SIG-M5 (cell line): ENCODE results near the gene NRN1L.
"Not testable (repeated sequence)": the region's sequence is repeated elsewhere in the genome, so short reads cannot be mapped to it uniquely, and the experiment has no call there.

ENCODE experiments used
- DNase-seq: peaks from one replicate; lab custom pipeline; 2025; lab: John Stamatoyannopoulos, UW

Gene NRN1L

GRCh38 chr16:67861877-67862276, 22.8 kb upstream of the NRN1L start:
- DNase-seq, result no peak

GRCh38 chr16:67862623-67863583, 21.8 kb upstream of the NRN1L start:
- DNase-seq, result no peak

- DNase-seq, result not testable (repeated sequence)
Observed at GRCh38 chr16:67864044-67864443, 20.6 kb upstream of the NRN1L start.

GRCh38 chr16:67864594-67864993, 20.1 kb upstream of the NRN1L start:
- DNase-seq, result no peak

- DNase-seq, result no peak
Observed at GRCh38 chr16:67865318-67865717, 19.4 kb upstream of the NRN1L start.

DNA sequence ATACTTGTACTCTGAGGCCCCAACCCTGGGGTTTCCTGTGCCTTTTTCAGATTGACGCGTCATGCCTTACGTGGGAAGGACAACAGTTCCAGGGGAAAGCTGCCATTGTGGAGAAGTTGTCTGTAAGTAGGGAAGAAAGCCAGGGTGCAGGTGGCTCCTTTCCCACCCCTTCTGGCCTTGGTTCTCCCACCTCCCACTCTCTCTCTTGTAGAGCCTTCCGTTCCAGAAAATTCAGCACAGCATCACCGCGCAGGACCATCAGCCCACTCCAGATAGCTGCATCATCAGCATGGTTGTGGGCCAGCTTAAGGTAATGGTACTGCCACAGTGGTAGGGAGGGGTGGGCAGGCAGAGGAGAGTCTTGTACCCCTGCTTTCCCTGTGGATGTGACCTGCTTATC, 16.4 kb upstream of the NRN1L start:
- DNase-seq, result no peak

DNA sequence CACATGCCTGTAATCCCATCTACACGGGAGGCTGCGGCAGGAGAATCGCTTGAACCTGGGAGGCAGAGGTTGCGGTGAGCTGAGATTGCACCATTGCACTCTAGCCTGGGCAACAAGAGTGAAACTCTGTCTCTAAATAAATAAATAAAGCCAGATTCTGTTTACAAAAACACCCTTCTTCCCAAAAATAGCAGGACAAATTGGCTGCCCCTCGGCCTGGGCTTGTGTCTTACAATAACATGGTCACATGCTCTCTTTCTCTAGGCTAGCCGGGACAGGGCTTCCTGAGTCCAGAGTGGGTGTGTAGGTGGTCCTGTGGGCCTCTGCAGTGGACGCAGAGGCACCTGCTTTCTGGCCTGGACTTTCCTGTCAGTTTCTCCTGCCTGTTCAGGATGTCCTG, 15.0 kb upstream of the NRN1L start:
- no peak for DNase-seq

GRCh38 chr16:67871256-67871655, 13.4 kb upstream of the NRN1L start:
- no peak for DNase-seq

DNA sequence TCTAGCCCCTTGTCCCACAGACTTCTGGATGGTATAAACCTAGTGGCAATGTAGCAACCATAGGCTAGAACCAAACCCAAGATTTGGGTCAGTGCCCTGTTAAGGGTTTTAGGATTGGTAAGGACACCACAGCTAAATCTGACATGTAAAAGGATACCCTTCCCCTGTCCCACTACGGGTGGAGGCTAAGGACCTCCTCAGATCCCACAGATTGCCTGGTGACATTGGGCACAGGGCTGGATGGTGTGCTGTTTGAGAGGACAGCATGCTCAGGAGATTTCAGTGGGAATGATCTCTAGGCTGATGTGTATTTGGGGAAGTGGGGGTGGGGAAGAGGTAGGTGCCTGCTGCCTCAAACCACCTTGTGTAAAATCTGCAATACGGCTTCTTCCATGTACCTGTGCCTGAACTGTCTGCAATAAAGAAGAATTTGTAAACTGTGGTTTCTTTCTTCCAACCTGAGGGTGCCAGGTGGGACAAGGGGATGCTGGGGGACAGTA, 12.5 kb upstream of the NRN1L start:
- no peak for DNase-seq

DNA sequence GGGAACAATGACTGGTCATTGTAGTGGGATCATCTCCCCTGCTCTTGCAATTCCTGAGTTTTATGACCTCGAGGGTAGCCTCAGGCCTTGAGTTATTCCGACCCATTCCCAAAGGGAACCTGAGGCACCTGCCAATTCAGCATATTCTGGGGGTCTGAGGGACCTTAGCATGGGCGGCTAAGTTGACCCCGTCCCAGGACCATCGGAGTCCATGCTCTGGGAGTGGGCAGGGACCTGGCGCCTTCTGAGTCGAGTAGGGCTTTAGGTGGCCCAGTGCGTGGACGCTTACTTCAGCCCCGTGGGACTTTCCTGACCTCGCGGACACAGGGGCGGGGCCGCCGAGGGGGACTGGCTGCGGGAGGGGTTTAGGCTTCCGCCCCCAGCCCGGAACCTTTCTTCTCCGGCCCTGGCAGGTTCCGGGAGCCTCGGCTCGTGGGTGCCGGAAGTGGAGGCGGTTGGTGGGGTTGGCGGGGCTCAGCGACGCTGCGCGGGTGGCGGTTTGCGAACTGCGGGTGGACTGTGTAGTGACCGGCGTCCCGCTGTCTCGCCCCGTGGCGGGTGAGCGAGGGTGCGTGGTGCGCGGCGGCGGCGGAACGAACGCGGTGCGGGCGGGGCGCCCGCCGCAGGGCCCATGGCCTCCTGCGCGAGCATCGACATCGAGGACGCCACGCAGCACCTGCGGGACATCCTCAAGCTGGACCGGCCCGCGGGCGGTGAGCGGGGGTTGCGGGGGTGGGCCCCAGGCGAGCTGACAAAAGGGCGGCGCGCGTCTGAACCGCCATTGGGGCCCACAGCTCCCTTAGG, 11.9 kb upstream of the NRN1L start, which contains the start of gene EDC4:
Gene EDC4 (plus strand): TSS at position 422 of the 804 bp plus-strand sequence. CDS start 210 bp downstream, at position 632.
- DNase-seq, result no peak

DNA sequence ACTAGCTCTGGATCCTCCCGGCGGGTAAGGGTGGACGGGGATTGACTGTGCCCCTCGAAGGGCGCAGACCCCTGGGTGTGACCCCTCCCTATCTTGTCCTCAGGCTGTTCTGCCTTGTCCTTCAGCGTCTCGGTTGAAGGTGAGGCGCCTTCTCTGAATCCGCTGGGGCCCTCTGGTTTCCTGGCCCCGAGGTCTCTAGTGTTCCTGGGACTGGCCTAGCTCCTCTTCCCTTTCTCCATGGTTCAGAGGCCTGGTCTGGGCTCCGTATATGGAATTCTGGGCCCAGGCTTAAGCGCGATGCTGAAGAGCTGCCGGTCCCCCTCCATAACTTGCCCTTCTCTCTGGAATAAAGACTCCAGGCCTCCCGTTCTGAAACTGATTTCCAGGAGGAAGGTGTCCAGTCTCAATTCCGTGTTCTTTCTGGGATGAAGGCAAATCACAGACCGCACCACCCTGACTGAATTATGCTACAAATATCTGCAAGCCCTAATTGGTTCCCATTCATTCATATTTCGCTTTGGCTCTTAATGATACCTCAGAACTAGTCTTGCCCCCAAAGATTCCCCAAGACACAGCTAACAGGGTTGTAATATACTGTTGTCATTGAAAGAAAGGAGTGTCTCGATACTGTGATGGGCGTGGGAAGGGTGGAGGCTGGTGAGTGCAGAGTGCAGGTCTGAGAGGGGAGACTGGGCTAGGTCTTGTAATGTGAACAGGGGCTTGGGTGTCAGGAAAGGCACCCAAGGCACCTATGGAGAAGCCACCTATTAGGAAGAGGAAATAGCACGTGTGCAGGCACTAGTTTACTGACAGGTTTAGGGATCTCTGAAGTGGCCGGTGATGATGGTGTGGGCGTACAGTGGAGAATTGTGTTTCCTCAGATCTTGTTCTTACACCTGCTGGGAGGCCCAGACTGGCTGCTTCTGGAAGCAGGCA, 11.0 kb upstream of the NRN1L start:
- DNase-seq, result no peak

GRCh38 chr16:67874372-67874771, 10.3 kb upstream of the NRN1L start:
- no peak for DNase-seq

DNA sequence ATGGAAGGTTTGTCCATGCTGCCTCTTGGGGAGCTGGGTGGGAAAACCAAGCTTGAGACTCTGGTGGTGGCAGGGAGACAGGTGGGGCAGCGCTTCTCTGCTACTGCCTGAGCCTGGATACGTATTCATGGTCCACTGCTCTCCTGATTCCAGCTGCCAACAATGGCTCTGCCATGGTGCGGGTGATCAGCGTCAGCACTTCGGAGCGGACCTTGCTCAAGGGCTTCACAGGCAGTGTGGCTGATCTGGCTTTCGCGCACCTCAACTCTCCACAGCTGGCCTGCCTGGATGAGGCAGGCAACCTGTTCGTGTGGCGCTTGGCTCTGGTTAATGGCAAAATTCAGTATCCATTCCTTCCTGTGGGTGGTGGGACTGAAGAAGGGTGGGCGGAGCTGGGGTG, 7.6 kb upstream of the NRN1L start:
- DNase-seq, result no peak

DNA sequence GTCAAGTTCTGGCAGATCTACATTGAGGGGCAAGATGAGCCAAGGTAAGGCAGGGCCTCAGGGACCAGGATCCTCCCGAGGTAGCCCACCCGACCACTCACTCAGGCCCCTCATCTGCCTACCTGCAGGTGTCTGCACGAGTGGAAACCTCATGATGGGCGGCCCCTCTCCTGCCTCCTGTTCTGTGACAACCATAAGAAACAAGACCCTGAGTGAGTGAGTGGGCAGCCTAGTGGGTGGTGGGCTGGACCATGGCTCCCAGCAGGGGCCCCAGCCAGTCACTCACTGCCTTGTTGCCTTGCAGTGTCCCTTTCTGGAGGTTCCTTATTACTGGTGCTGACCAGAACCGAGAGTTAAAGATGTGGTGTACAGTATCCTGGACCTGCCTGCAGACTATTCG, 6.5 kb upstream of the NRN1L start:
- no peak for DNase-seq

DNA sequence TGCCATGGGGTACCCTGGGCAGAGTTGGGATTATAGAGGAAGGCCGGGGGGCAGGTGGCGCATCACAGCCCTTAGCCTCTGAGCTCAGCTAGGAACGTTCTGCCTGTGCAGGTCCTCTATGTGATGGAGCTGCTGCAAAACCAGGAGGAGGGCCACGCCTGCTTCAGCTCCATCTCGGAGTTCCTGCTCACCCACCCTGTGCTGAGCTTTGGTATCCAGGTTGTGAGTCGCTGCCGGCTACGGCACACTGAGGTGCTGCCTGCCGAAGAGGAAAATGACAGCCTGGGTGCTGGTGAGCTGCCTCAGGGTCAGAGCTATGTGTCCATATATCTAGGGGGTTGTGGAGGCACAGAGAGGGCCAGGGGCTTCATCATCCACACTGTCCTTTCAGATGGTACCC, 5.8 kb upstream of the NRN1L start:
- DNase-seq, result no peak

- no peak for DNase-seq
Observed at GRCh38 chr16:67879462-67879861, 5.2 kb upstream of the NRN1L start.

- DNase-seq, result no peak
Observed at GRCh38 chr16:67879936-67880335, 4.7 kb upstream of the NRN1L start.

DNA sequence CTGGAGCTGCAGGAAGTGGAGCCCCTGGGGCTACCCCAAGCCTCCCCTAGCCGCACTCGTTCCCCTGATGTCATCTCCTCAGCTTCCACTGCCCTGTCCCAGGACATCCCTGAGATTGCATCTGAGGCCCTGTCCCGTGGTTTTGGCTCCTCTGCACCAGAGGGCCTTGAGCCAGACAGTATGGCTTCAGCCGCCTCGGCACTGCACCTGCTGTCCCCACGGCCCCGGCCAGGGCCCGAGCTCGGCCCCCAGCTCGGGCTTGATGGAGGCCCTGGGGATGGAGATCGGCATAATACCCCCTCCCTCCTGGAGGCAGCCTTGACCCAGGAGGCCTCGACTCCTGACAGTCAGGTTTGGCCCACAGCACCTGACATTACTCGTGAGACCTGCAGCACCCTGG, 4.1 kb upstream of the NRN1L start:
- DNase-seq, result no peak

DNA sequence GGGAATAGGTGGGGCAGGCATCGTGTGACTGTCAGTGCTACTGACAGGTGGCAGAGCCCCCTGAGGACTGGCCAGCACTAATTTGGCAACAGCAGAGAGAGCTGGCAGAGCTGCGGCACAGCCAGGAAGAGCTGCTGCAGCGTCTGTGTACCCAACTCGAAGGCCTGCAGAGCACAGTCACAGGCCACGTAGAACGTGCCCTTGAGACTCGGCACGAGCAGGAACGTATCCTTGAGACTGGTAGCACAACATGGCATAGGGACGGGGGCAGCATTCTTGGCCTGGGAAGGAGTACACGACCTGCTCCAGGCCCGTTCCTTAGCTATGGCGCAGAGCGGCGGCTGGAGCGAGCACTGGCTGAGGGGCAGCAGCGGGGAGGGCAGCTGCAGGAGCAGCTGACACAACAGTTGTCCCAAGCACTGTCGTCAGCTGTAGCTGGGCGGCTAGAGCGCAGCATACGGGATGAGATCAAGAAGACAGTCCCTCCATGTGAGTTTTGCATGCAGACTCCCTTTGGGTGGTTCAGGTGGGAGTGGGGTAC, 3.0 kb upstream of the NRN1L start:
- no peak for DNase-seq

DNA sequence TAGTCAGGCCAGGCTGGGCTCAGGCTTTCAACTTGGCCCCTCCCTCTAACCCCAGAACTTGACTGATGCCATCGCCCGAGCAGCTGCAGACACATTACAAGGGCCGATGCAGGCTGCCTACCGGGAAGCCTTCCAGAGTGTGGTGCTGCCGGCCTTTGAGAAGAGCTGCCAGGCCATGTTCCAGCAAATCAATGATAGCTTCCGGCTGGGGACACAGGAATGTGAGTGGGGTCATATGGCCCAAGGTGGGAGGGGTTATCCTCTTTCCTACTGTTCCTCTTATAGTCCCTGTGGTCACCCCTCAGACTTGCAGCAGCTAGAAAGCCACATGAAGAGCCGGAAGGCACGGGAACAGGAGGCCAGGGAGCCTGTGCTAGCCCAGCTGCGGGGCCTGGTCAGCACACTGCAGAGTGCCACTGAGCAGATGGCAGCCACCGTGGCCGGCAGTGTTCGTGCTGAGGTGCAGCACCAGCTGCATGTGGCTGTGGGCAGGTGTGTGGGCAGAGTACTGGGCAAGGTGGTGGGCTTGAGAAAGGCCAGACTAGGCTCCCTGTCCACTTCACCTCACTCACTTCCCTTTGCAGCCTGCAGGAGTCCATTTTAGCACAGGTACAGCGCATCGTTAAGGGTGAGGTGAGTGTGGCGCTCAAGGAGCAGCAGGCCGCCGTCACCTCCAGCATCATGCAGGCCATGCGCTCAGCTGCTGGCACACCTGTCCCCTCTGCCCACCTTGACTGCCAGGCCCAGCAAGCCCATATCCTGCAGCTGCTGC, 2.1 kb upstream of the NRN1L start:
- no peak for DNase-seq
